Stimulated activated CD4-positive, alpha-beta T cell treated with anti-CD3 and anti-CD28 coated beads, Interleukin-15, amount 100 ng/mL, for 1 hour (primary cell): Measurements from ENCODE around the gene SPEM3.

Source experiments
- DNase-seq, 2 donors: peaks; one replicate each; pipeline ENCODE4 v3.0.0-alpha.2; 2020; ENCODE audit warnings: low read depth in 1 of 2, low spot score in 1 of 2

Gene SPEM3

GRCh38 chr17:7403977-7404736 is 24.5 kb upstream of the SPEM3 start, which contains the start of gene TMEM256:
TMEM256 (minus strand) TSS chr17:7404097; CDS start chr17:7404084, 13 bp downstream.
- DNase-seq, result peak; percentile 86 to 88

GRCh38 chr17:7404737-7405349 is 23.8 kb upstream of the SPEM3 start:
- DNase-seq, result peak in 1 of 2 donors; percentile 59

GRCh38 chr17:7405350-7406234 is 23.1 kb upstream of the SPEM3 start:
- no peak for DNase-seq

- no peak for DNase-seq
These were observed 22.3 kb upstream of the SPEM3 start for GRCh38 chr17:7406235-7406825.

DNA sequence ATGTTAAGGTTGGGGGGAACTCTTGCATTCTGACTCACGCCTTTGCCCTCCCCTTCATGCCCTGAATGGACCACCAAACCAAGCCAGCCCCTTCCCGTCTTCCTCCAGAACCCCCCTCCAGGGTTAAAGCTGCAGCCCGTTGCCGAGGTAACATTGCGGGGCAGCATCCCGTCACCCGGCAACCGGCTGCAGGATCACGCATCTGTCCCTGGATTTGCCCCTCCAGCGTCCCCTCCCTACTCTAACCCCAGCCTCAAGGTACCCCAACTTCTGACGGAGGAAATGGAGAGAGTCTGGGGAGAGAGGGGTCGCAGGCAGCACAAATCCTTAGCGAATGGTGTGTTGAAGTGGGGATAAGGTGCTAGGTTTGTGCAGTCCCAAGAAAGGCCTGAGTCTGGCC is 21.6 kb upstream of the SPEM3 start:
- no peak for DNase-seq

DNA sequence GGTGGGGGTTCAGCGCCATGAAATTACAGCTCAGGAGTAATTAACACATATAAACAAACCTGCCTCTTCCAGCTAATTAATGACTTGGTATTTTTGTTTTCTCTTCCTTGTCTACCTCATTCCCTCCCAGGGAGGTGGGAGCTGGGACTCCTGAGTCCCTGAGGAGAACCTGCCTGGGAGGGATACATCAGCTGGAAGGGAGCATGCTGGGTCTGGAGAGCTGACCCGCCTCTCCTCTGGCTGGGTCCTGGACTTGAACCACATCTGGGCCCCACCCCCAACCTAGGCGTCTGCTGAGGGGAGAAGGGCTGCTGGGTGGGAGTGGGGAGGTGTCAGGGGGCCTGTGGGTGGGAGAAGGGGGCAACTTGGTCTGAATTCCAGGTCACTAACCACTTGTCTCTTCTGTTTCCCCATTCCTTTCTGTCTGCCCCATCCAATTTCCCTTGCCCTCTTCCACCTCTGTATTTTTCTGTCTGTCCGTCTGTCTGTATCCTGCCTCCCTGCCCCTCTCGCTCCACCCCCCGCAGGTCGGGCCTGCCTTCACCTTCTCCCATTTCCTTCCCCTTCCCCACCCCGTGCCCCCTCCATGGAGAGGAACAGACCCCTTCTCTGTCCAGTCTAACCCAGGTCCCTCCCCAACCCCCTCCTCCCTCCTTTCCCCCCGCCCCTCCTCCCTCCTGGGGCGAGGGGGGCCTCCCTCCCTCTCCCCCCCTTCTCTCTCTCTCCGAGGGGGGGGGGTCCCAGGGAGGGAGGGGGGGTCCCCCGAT is 21.0 kb upstream of the SPEM3 start, which contains the start of gene NLGN2:
TSS of gene NLGN2 (plus strand) at position 361 of the 767 bp plus-strand sequence. CDS start 411 bp downstream, outside the sequence.
- DNase-seq, result no peak

GRCh38 chr17:7408252-7408727 is 20.4 kb upstream of the SPEM3 start:
- DNase-seq, result no peak

DNA sequence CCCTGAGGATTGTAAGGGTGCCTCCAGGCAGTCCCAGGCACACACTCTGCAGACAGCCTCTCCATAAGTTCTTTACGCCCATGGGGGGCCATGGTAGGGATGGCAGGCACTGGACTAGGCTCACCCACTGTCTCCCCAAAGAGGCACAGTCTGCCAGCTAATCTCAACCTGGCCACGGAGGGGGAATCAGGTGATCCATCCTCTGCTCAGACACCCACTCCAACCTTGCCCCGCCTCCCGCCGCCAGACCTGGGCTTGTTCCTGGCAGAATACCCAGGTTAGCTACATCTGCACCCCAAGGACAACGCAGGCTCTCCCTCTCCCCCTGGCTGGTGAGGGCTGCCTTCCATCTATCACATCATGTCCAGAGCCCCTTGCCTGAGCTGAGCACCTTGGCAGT is 19.8 kb upstream of the SPEM3 start:
- DNase-seq, result no peak

DNA sequence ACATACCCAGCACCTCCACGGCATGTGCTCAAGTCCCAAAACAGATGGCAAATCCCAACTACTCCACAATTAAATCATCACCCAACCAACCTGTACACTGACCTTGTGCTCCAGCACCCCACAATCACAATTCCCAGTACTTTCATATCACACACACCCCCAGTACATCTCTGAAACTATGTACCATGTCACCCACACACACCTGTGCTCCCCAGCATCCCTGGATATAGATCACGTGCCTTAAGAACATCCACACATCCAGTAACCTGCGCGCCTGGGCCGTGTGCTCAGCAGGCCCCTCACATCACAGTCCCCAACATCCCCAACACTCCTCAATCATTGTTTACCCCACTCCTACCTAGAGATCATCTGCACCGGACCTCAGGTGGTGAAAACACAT is 18.9 kb upstream of the SPEM3 start:
- DNase-seq, result no peak

DNA sequence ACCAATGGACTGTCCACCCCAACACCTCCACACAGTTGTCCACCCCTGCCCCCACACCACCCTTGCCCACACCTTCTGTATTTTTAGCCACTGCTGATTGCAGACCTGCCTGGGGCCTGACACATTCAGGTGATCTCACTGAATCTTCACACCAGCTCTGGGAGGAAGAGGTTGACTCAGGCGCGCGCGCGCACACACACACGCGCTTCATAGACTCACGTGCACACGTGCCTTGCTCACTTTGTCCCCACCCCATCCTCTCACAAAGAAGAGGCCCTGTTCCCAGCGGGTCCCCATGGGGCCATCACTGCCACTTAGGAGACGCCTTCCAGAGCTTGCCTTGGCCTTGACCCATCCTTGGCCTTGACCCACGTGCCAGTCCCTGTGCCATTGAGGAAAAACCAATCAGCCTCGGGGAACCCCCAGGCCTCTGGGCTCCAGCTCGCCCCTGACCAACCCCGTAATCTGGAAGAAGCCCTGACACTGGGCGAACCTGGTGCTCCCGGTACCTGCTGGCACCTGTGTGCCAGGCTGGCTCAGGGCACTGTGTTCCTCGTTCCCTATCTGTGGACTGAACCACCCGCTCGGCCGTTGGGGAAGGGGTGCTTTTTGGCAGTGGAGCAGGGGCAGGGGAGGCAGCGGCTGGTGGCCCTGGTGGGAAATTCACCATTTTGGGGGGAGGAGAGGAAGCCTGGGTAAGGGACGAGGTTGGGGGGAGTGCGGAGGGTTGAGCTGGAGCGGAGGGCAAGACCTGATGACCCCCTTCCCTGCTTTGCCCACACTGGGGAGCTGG is 17.8 kb upstream of the SPEM3 start:
- no peak for DNase-seq

- DNase-seq, result no peak
These were observed 17.3 kb upstream of the SPEM3 start for GRCh38 chr17:7411427-7411750.

GRCh38 chr17:7413346-7413985 is 15.2 kb upstream of the SPEM3 start:
- no peak for DNase-seq

DNA sequence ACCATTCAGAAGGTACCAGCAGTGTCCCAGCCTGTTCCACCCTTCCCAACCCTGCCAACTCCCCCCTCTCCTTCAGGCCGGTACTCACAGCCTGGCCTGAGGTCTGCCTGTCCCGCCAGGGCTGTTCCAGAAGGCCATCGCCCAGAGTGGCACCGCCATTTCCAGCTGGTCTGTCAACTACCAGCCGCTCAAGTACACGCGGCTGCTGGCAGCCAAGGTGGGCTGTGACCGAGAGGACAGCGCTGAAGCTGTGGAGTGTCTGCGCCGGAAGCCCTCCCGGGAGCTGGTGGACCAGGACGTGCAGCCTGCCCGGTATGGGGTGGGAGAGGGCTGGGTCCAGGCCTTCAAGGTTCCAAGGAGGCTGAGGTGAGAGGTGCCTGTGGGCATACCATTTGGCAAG is 13.8 kb upstream of the SPEM3 start:
- DNase-seq, result no peak

- no peak for DNase-seq
These were observed 12.9 kb upstream of the SPEM3 start for GRCh38 chr17:7415784-7416183.

DNA sequence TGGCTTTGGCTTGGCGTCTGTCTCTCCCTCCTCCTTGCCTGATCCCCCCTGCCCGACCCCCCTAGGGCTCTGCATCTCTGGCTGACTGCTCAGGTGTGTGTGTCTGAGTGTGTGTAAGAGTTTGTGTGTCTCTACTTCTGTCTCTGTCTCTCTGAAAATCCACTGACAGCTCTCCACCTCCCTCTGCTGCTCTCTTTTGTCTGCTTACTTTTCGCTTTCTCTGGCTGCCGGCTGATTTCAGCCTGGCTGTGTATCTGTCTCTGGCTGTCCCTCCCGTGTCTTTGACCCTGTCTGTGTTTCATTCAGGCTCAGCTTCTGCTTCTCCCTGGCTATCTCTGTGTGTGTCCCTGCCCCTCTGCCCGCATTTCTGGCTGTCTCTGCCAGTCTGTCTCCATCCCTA is 12.3 kb upstream of the SPEM3 start:
- no peak for DNase-seq

GRCh38 chr17:7417056-7417655 is 11.5 kb upstream of the SPEM3 start:
- no peak for DNase-seq

- no peak for DNase-seq
These were observed 10.0 kb upstream of the SPEM3 start for GRCh38 chr17:7418472-7419152.
